ENCODE results near the gene PCCA. TPM values are rescaled to one million over a fixed set of nuclear protein-coding genes. Genes with fewer than 3 reads are reported as not detected.

PCCA gene
- total and polyA plus RNA-seq, 12 donors, result 27.6 to 176 (median 97.7) TPM

DNA sequence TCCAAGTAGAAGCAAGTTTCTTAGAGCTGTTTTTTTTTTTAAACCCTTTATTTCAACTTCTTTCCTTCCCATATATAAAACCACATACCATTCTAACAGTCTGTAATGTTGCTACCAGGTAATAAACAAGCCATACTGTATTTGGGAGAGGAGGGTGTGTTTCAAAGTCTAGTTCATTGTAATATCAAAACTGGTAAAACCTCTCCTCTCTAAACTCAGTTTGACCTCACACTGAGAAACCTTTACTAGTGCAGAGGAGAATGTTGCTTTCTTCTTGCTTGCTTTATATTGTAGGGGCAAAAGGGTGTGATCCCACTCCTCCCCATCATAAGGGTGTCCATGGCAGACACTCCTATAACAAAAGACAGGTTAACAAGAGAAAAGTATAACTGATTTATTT, 344.6 kb downstream of the PCCA start:
- intact Hi-C loops (cut with DNase I), result no loop called here
- Histone ChIP-seq H3K4me3 (no peak overlapping the region), H3K36me3 (replicated peaks in 1 of 2) (no peaks in the 10 kb centered on the region), H3K4me1 (replicated peaks in 1 of 2) (no peaks in the 10 kb centered on the region), H3K27me3 (no peaks in the 10 kb centered on the region), H3K9me3 (replicated peaks in 1 of 3) (no peaks in the 10 kb centered on the region), H3K27ac (no peak overlapping the region)
- no peak for DNase-seq
- TF ChIP-seq POLR2A (IDR thresholded peaks at IDR 0.05), result no peak
- TF ChIP-seq, protein P1, sequence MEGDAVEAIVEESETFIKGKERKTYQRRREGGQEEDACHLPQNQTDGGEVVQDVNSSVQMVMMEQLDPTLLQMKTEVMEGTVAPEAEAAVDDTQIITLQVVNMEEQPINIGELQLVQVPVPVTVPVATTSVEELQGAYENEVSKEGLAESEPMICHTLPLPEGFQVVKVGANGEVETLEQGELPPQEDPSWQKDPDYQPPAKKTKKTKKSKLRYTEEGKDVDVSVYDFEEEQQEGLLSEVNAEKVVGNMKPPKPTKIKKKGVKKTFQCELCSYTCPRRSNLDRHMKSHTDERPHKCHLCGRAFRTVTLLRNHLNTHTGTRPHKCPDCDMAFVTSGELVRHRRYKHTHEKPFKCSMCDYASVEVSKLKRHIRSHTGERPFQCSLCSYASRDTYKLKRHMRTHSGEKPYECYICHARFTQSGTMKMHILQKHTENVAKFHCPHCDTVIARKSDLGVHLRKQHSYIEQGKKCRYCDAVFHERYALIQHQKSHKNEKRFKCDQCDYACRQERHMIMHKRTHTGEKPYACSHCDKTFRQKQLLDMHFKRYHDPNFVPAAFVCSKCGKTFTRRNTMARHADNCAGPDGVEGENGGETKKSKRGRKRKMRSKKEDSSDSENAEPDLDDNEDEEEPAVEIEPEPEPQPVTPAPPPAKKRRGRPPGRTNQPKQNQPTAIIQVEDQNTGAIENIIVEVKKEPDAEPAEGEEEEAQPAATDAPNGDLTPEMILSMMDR (IDR thresholded peaks at IDR 0.05), result no peak

DNA sequence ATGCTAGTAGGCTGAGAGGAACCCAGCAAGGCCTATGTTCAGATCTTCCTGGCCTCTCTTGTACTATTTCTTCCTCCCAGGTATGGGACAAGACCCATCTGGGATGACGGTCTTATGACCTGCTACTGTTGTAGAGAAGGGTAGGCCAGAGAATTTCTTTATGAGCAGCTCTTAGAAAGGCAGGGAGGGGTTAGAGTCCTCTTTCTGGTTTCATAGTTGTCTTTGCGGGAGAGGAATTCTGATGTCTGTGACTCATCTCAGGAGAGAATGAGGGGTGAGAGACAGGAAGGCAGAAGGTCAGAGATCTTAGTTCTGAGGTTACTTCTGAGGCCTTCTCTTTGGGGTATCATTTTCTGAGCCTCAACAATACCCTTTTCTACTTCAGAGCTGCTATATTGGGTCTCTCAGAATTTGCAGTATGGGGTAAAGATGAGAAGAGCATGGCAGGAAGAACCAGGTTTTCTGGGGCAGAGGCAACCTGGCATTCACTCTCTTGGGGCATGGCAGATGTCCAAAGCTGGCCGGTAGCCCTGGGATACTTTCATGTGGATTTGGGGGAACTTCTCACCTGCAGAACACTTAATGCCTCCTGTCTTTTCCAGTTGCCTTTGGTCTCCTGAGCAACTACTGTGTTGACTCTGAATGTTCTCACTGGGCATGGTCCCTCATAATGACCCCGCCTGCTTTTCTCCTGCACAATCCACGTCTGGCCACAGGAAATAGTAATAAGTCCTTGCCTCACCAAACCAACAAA, 345.3 kb downstream of the PCCA start:
- DNase-seq, result no peak
- no peaks in the 10 kb centered on the region for H3K9me3 ChIP-seq (replicated peaks in 1 of 3)
- WGBS, 4 donors, result 88 to 91% (median 89%) methylated on average over 5 of the region's 5 CpGs
- H3K27ac ChIP-seq, result no peak overlapping the region
- intact Hi-C loops (cut with DNase I), result no loop called here
- TF ChIP-seq, protein P1 (IDR thresholded peaks at IDR 0.05), result no peak
- TF ChIP-seq POLR2A (IDR thresholded peaks at IDR 0.05), result no peak
- no peaks in the 10 kb centered on the region for H3K36me3 ChIP-seq (replicated peaks in 1 of 2)
- H3K4me3 ChIP-seq, result no peak overlapping the region
- no peaks in the 10 kb centered on the region for H3K4me1 ChIP-seq (replicated peaks in 1 of 2)
- H3K27me3 ChIP-seq, result no peaks in the 10 kb centered on the region

DNA sequence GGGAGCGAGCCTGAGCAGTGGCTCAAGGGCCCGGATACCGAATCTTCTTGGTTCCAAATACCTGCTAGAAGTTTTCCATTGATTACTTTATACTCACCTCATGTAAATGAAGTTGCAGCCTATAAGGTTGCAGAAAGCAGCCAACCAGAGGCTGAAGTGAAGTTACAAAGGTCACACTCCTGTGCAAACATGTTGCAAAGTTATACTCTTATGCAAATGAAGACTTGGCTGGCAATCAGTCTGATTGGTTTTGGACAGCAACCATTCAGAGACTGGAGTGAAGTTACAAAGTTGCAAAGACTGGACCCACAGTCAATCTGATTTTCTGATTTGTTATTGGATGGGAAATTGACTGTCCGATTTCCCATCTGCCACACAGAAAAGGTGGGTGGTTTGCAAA, 347.2 kb downstream of the PCCA start:
- intact Hi-C loops (cut with DNase I), result no loop called here
- H3K4me3 ChIP-seq, result no peak overlapping the region
- H3K27me3 ChIP-seq, result no peaks in the 10 kb centered on the region
- TF ChIP-seq, protein P1 (IDR thresholded peaks at IDR 0.05), result no peak
- TF ChIP-seq POLR2A (IDR thresholded peaks at IDR 0.05), result no peak
- no peaks in the 10 kb centered on the region for H3K36me3 ChIP-seq (replicated peaks in 1 of 2)
- no peak for DNase-seq
- H3K4me1 ChIP-seq (replicated peaks in 1 of 2), result no peaks in the 10 kb centered on the region
- 96 to 99% (median 97%) methylated on average over 4 of the region's 4 CpGs for WGBS, 4 donors
- no peaks in the 10 kb centered on the region for H3K9me3 ChIP-seq (replicated peaks in 1 of 3)
- no peak overlapping the region for H3K27ac ChIP-seq

DNA sequence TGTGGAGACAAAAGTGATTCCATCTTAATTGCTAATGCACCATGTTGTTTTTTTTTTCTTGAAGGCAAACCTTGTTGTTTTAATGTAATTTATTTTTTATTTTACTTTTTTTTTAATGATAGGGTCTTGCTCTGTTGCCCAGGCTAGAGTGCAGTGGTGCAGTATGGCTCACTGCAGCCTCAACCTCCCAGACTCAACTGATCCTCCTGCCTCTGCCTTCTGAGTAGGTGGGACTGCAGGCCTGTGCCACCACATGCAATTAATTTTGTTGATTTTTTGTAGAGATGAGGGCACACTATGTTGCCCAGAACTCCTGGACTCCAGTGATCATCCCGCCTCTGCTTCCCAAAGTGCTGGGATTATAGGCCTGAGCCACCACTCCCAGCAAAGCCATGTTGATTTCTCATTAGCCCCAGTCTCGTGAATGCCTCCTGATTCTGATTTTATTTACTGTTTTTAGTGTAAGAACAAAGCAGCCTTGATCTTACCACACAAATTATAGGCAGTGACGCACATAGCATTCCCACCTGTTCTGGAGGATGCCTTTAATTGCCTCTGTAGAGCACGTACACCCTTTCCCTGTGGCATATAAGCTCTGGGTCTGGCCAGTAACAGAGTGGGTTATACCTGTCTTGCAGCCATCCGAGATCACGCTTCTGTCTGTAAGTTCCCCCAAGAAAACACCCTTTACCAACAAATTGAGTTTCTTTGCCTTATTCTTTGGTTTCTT, 349.3 kb downstream of the PCCA start:
- Histone ChIP-seq H3K36me3 (replicated peaks in 1 of 2) (no peaks in the 10 kb centered on the region), H3K4me3 (no peak overlapping the region), H3K4me1 (replicated peaks in 1 of 2) (no peaks in the 10 kb centered on the region), H3K9me3 (replicated peaks in 1 of 3) (no peaks in the 10 kb centered on the region), H3K27ac (no peak overlapping the region), H3K27me3 (no peaks in the 10 kb centered on the region)
- TF ChIP-seq POLR2A (IDR thresholded peaks at IDR 0.05), result no peak
- TF ChIP-seq, protein P1 (IDR thresholded peaks at IDR 0.05), result no peak
- 96 to 98% (median 97%) methylated on average over 6 of the region's 6 CpGs for WGBS, 4 donors
- DNase-seq, result no peak
- intact Hi-C loops (cut with DNase I), result no loop called here

Measured in adrenal gland (tissue), 12 donors.